Gastroesophageal sphincter (tissue), 4 donors: ENCODE results near the gene ERVW-1. TPM values are rescaled to one million over a fixed set of nuclear protein-coding genes. Genes with fewer than 3 reads are reported as not detected.
"Not testable (repeated sequence)": the region's sequence is repeated elsewhere in the genome, so short reads cannot be mapped to it uniquely, and the experiment has no call there.

Source experiments
- ATAC-seq: fragments of 150-250 bp; one replicate; pipeline ENCODE4 v1.9.1; 2016; ENCODE audit warnings: mild to moderate bottlenecking, moderate library complexity
- H3K27ac ChIP-seq, 4 donors: fragments of 200-600 bp; sonication (generic) in 3 of 4; 1 replicate in 3 of 4; 2 replicates in 1 of 4; pipeline ENCODE4 v1.5.1; 2016 to 2019
- H3K27me3 ChIP-seq: fragments of 200-600 bp; sonication (generic); one replicate; pipeline ENCODE4 v1.5.1; 2019
- H3K36me3 ChIP-seq, 2 donors: fragments of 200-600 bp; sonication (generic); one replicate each; pipeline ENCODE4 v1.5.1; 2019; ENCODE audit warnings: control low read depth in 1 of 2
- H3K4me1 ChIP-seq, 3 donors: fragments of 200-600 bp; sonication (generic); 1 replicate in 2 of 3; 2 replicates in 1 of 3; pipeline ENCODE4 v1.5.1; 2016 to 2019; ENCODE audit warnings: control low read depth in 2 of 3
- H3K4me3 ChIP-seq, 2 donors: fragments of 200-600 bp; sonication (generic); one replicate each; pipeline ENCODE4 v1.5.1; 2019; ENCODE audit warnings: mild to moderate bottlenecking in 1 of 2, moderate library complexity in 1 of 2
- H3K9me3 ChIP-seq, 3 donors: fragments of 200-600 bp; sonication (generic); one replicate each; pipeline ENCODE4 v1.5.1; 2017 to 2019; ENCODE audit warnings: control low read depth in 2 of 3
- EP300 ChIP-seq: sonication (generic); formaldehyde crosslinking; IDR thresholded peaks from one replicate; pipeline ENCODE4 v1.6.1; 2017; ENCODE audit warnings: antibody characterized with exemption, mild to moderate bottlenecking
- POLR2A ChIP-seq, 2 donors: fragments of 450-650 bp; IDR thresholded peaks; one replicate each; pipeline ENCODE4 v1.6.1; 2017; ENCODE audit warnings: antibody characterized with exemption in 2 of 2, mild to moderate bottlenecking in 2 of 2, moderate library complexity in 1 of 2
- POLR2AphosphoS5 ChIP-seq: sonication (generic); formaldehyde crosslinking; IDR thresholded peaks from one replicate; pipeline ENCODE4 v1.6.1; 2017; ENCODE audit warnings: antibody characterized with exemption
- WGBS, 2 donors: methylation state at CpG; one replicate each; pipeline ENCODE4 v1.1.5; 2018; ENCODE audit warnings: low coverage in 1 of 2; 5-methylcytosine and 5-hydroxymethylcytosine counted together
- total RNA-seq, 4 donors: library from RNA; depleted of rRNA; stranded (reverse); fragments of >200 nt; gene quantifications; one replicate each; pipeline ENCODE4 v1.1.0, GENCODE V29; 2016
- TF ChIP-seq, protein P1 (sequence below), 4 experiments: fragments of 200-600 bp in 2 of 4; fragments of 450-650 bp in 2 of 4; sonication (generic) in 1 of 4; IDR thresholded peaks; one replicate each; pipeline ENCODE4 v1.5.1; 2017 to 2019; ENCODE audit warnings: antibody characterized with exemption in 4 of 4, mild to moderate bottlenecking in 2 of 4, moderate library complexity in 2 of 4

ERVW-1 gene
- total RNA-seq = not detected

GRCh38 chr7:92477681-92478080 is at the start of gene ERVW-1:
ERVW-1 (minus strand) TSS chr7:92477946; CDS start chr7:92470381, 7,565 bp downstream.
- H3K27ac ChIP-seq, H3K9me3 ChIP-seq, H3K27me3 ChIP-seq, H3K4me3 ChIP-seq, H3K4me1 ChIP-seq, ATAC-seq: not testable (repeated sequence)
- peaks cover 0 to 64% of the 10 kb centered on the region in 2 donors for H3K36me3 ChIP-seq
- 91 to 93% methylated on average over 5 to 10 of the region's 11 CpGs for WGBS, 2 donors

DNA sequence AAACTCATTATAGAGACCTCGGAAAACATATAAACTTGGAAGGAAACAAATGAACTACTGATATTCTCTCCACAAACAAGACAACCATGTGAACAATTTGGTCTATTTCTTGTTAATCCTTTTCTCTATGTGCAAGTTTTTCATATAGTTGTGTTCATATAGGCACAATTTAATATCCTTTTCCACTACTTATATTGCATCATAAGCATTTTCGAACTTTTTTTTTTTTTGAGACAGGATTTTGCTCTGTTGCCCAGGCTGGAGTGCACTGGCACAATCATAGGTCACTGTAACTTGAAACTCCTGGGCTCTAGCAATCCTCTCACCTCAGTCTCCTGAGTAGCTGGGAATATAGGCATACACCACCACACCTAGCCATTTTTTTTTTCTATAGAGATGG is 45.4 kb upstream of the ERVW-1 start:
- Histone ChIP-seq H3K9me3 (no peaks in the 10 kb centered on the region), H3K36me3 (peaks cover 6 to 25% of the 10 kb centered on the region in 2 donors), H3K27me3 (no peaks in the 10 kb centered on the region), H3K4me1 (peaks cover 0 to 28% (median 5%) of the 10 kb centered on the region in 3 donors), H3K4me3 (no peak overlapping the region), H3K27ac (no peak overlapping the region)
- TF ChIP-seq POLR2A (IDR thresholded peaks at IDR 0.05) (no peak), POLR2AphosphoS5 (no peak), EP300 (no peak)
- TF ChIP-seq, protein P1, sequence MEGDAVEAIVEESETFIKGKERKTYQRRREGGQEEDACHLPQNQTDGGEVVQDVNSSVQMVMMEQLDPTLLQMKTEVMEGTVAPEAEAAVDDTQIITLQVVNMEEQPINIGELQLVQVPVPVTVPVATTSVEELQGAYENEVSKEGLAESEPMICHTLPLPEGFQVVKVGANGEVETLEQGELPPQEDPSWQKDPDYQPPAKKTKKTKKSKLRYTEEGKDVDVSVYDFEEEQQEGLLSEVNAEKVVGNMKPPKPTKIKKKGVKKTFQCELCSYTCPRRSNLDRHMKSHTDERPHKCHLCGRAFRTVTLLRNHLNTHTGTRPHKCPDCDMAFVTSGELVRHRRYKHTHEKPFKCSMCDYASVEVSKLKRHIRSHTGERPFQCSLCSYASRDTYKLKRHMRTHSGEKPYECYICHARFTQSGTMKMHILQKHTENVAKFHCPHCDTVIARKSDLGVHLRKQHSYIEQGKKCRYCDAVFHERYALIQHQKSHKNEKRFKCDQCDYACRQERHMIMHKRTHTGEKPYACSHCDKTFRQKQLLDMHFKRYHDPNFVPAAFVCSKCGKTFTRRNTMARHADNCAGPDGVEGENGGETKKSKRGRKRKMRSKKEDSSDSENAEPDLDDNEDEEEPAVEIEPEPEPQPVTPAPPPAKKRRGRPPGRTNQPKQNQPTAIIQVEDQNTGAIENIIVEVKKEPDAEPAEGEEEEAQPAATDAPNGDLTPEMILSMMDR (IDR thresholded peaks at IDR 0.05) = no peak
- no peak for ATAC-seq
- 79 to 92% methylated on average over 2 of the region's 2 CpGs for WGBS, 2 donors

DNA sequence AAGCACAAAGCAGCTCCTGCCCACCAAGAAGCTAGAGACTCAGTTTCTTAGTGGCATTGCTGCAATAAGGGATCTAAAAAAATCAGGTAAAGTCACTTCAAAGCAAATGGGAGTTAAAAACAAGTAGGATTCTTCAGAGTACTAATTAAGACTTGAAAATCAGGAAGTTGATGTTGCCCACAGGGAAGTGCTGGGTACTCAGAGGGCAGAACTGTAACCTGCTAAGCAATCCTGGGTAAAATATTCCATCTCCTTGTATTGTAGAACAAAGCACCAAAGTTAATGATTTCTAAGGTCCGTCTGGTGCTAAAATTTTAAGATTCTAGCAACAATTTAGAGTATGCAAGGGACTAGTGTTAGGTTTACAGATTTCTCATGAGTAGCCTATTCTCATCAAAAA is 42.3 kb upstream of the ERVW-1 start:
- 67% methylated on average over 1 of the region's 1 CpG; no CpG with 5 or more reads in 1 of the 2 donors for WGBS, 2 donors
- peaks cover 6 to 55% of the 10 kb centered on the region in 2 donors for H3K36me3 ChIP-seq
- no peaks in the 10 kb centered on the region for H3K9me3 ChIP-seq
- no peak for ATAC-seq
- peaks cover 0 to under 1% (median 0%) of the 10 kb centered on the region in 3 donors for H3K4me1 ChIP-seq
- TF ChIP-seq POLR2A (IDR thresholded peaks at IDR 0.05) = no peak
- TF ChIP-seq EP300 = no peak
- TF ChIP-seq, protein P1 (IDR thresholded peaks at IDR 0.05) = no peak
- TF ChIP-seq POLR2AphosphoS5 = no peak
- no peak overlapping the region for H3K27ac ChIP-seq
- H3K4me3 ChIP-seq = no peak overlapping the region
- no peaks in the 10 kb centered on the region for H3K27me3 ChIP-seq

DNA sequence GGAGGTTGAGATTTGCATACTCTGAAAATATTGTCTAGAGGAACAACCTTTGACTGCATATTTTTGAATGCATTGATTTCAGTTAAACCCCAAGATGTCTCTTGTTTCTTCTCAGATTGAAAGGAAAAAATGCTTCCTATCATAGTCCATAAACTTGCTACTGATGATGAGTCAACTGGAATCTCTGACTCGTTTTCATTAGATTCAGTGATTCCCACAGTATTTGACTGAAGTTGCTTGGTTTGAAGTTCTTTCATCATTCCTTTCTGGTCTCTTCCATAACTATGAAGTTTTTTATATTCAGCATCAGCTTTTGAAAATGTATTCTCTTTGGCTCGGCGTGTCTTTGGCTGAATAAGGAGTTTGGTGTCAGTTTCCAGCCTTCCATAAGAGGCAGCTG is 39.9 kb upstream of the ERVW-1 start:
- Histone ChIP-seq H3K4me3 (no peak overlapping the region), H3K36me3 (peaks cover 6 to 72% of the 10 kb centered on the region in 2 donors), H3K9me3 (no peaks in the 10 kb centered on the region), H3K27me3 (no peaks in the 10 kb centered on the region), H3K4me1 (no peaks in the 10 kb centered on the region), H3K27ac (no peak overlapping the region)
- ATAC-seq = no peak
- TF ChIP-seq EP300 (no peak), POLR2AphosphoS5 (no peak), POLR2A (IDR thresholded peaks at IDR 0.05) (no peak)
- TF ChIP-seq, protein P1 (IDR thresholded peaks at IDR 0.05) = no peak
- 72 to 96% methylated on average over 2 to 3 of the region's 3 CpGs for WGBS, 2 donors

DNA sequence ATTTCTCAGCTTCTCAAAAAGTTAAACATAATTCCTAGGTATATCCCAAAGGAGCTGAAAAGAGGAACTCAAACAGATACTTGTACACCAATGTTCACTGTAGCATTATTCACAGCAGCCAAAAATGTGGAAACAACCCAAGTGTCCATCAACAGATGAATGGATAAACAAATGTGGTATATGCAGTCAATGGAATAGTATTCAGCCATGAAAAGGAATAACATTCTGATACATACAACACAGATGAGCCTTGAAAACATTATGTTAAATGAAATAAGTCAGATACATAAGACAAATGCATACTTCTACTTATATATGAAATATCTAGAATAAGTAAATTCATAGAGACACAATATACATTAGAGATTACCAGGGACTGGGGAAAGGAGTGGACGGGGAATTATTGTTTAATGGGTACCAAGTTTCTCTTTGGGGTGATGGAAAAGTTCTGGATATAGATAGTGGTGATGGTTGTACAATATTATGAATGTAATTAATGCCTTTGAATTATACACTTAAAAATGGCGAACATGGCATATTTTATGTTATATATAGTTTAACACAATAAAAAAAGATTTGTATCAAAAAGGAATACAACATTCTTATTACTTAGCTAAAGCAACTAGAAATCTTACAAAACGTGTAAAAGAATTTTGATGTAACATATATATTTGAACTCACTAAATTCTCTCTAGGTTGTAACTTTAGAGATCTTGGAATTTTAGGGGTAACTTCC is 35.6 kb upstream of the ERVW-1 start:
- no peak overlapping the region for H3K4me3 ChIP-seq
- no peaks in the 10 kb centered on the region for H3K4me1 ChIP-seq
- no peaks in the 10 kb centered on the region for H3K9me3 ChIP-seq
- H3K27me3 ChIP-seq = no peaks in the 10 kb centered on the region
- H3K27ac ChIP-seq = no peak overlapping the region
- peaks cover 0 to 92% of the 10 kb centered on the region in 2 donors for H3K36me3 ChIP-seq
- TF ChIP-seq EP300 (no peak), POLR2A (IDR thresholded peaks at IDR 0.05) (no peak), POLR2AphosphoS5 (no peak)
- TF ChIP-seq, protein P1 (IDR thresholded peaks at IDR 0.05) = no peak
- no peak for ATAC-seq
- 53 to 85% methylated on average over 3 of the region's 3 CpGs for WGBS, 2 donors
